Stimulated activated CD8-positive, alpha-beta memory T cell treated with anti-CD3 and anti-CD28 coated beads, Interleukin-12 subunit alpha, Interleukin-12 subunit beta, amount 100 ng/mL, for 1 hour (primary cell): ENCODE data around the gene SETMAR.
A peak's percentile ranks its signal among the peaks of the same experiment; 100 is the strongest.
"Not testable (repeated sequence)": the region's sequence is repeated elsewhere in the genome, so short reads cannot be mapped to it uniquely, and the experiment has no call there.

Source experiments
- DNase-seq: peaks from one replicate; pipeline ENCODE4 v3.0.0-alpha.2; 2020; ENCODE audit warnings: low read depth

The SETMAR gene

DNA sequence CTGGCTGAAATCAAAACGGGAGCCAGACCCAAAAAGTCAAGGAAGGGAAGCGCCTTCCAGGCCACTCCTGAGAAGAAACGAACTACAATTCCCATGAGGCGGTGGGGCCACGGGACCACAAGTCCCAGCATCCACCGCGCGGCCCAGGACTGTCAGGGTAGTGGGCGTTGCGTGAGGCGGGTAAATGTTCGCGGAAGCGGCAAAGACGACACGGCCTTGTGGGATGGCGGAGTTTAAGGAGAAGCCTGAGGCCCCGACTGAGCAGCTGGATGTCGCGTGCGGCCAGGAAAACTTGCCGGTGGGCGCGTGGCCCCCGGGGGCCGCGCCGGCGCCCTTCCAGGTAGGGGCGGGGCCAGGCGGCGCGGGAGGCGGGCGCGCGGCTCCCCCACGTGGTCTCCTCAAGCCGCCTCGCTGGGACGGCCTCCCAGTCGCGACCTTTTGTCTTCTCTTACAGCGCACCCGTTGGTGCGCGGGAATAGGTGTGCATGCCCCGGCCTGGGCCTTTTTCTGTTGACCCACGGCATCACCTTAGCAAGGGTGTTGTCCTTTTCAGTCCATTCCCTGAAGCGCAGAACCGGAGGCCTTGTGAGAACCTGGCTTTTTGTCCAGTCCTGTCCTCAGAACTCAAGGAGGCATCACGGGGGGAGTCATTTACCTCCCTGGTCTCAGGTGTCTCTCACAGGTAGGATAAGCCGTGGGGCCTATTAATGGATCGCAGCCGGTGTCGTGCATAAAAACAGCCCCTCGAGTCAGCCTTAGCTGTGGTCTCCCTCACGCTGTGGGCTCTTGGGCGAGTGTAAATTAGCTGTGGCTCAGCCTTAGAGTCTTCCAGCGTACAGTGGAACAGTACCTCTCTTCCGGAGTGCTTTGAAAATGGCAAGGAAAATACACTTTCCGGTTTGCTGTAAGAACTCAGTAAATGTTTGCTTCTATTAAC, at the start of gene SETMAR:
TSS of gene SETMAR (plus strand) at position 183 of the 937 bp plus-strand sequence. CDS start at position 185, 2 bp downstream.
- peak; percentile 67 for DNase-seq

DNA sequence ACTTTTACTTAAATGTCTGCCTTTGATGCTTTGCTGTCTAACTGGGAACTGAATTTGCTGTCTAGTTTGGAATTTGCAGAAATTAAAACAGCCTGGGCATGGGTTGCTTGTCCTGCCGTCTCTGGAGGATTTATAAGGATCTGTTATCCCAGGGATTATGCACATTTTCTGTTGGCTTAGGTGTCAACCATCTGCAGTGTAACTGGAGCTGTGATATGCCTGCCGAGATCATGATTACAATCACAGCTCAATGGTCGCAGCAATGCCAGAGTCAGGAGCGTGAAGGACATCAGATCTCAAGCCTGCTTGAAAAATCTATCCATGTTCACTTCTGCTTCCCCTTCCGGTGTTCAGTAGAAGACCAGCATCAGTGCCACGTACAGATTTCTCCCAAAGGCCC, 41.8 kb upstream of the SETMAR start:
- no peak for DNase-seq

- DNase-seq, result no peak
Measured at GRCh38 chr3:4264040-4264439, 39.1 kb upstream of the SETMAR start.

DNA sequence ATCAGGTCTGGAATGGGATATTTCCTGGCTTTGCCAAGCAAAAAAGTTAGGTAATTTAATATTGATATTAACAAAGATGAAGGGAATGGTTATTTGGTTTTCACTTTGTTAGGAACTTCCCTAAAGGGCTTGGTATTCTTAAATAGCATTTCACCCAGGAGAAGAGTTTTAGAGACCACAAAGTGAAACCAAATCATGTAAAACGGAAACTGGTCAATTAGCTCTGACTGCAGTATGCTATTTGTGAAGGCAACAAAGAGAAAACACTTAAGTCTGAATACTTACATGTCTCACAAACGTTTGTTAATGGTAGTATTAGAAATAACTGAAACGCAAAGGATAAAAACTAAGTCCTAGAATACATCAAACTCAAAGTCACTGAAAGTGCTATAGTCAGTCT, 32.4 kb upstream of the SETMAR start:
- DNase-seq, result no peak

DNA sequence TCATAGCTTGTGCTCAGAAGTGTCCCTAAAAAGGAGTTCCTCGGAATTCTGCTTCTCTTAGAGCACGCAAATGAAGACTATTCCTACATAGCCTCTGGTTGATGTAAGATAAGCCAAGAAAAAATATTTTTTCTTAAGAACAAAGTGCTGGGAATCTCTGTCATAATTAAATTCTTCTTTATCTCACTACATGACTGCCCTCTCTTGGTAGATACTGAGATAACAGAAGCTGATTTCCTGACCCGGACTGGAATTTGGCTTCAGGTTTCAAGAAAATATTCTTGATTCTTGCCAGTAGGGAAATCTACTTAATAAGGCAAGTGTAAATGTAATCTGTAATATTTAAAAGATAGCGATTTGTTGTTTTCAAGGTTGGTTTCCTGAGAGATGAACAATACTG, 31.3 kb upstream of the SETMAR start:
- DNase-seq, result no peak

DNA sequence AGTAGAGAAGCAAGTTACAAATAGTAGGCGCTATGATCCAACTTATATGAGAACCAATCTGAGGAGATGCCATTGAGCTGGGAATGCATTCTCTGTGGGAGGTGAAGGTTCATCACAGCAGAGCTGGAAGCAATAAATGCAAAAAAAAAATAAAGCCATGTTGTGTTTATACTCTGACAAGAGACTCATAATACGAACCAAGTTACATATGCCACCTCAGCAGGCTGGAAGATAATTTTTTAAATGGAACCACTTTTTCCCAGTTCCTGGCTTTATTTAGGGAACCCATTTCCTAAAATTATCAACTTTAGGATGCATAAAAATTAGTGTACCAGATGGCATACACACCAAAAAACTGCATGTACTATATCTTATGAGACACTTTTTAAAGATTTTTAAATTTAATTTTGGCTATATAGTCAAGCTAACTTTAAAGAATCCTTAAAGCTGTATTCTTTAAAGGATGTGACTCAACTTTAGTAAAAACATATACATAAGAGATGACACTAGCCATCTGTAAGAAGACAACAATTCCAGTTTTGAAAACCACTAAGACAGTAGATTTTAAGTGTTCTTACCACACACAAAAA, 23.6 kb upstream of the SETMAR start:
- DNase-seq, result no peak

- no peak for DNase-seq
Measured at GRCh38 chr3:4281991-4282390, 21.2 kb upstream of the SETMAR start.

- DNase-seq, result no peak
Measured at GRCh38 chr3:4284865-4285264, 18.3 kb upstream of the SETMAR start.

- DNase-seq, result no peak
Measured at GRCh38 chr3:4289044-4289443, 14.1 kb upstream of the SETMAR start.

- DNase-seq, result no peak
Measured at GRCh38 chr3:4290272-4290893, 12.8 kb upstream of the SETMAR start.

- DNase-seq, result no peak
Measured at GRCh38 chr3:4292301-4292700, 10.9 kb upstream of the SETMAR start.

- DNase-seq, result no peak
Measured at GRCh38 chr3:4294616-4295327, 8.4 kb upstream of the SETMAR start.

GRCh38 chr3:4296454-4296853, 6.7 kb upstream of the SETMAR start:
- not testable (repeated sequence) for DNase-seq

DNA sequence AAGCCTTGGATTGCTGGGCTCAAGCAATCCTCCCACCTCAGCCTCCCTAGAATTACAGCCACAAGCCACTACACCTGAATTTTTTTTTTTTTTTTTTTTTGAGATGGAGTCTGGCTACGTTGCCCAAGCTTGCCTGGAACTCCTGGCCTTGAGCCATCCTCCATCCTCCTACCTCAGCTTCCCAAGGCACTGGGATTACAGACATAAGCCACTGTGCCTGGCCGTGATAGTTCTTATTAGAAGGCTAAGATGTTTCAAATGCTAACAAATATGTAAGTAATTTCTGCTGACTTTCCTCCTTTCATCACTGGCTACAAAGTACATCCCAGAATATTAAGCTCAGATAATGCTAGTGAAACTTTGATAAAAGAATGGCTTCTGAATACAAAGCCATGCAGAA, 5.7 kb upstream of the SETMAR start:
- DNase-seq, result no peak

DNA sequence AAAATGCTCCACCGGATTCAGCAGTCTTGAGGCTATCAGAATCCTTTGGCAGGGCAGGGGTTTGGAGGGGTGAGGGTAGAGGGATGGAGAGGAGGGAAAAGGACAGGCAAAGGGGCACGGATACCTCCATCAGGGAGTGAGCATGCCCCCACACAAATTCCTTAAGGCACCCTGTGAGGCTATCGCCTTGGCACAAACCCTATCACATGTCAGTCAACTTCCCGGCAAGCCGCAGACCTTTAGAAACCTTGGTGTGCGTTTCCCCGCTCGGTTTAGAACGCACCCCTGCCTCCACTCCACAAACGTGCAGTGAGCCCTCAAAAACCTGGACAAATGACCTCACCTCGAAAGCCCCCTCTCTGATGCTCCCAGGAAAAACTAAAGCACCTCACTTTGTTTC, 422 bp upstream of the SETMAR start:
- no peak for DNase-seq

DNA sequence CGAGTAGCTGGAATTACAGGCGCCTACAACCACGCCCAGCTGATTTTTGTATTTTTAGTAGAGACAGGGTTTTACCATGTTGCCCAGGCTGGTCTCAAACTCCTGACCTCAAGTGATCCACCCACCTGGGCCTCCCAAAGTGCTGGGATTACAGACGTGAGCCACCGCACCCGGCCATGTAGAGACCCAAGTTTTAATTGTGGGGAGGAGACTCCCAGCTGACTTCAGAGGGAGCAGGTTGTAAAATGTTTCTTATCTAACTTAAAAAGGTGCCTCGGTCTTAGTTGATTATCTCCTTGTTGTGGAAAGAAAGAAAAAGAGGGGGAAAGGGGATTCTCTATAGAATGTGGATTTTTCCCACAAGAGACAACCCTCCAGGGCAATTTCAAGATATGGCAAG, 2.0 kb downstream of the SETMAR start:
- not testable (repeated sequence) for DNase-seq

DNA sequence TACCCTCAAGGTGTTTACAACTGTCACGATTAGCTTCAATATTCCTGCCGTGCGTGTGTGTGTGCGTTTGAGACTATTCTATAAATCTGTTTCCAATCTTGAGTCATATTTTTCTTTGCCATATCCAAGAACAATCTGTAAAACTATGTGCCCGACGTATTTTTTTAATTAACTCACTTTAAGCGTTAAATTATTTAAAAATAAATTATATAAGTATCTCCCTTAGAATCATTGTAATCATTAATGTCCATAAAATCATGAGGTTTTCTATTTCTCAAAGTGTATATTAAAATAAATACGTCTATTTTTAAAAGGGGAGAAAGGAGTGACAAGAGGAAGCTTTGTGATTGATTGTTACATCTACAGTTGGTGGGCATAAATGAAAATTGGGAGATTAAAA, 2.9 kb downstream of the SETMAR start:
- DNase-seq, result no peak

GRCh38 chr3:4306860-4307259, 3.7 kb downstream of the SETMAR start:
- DNase-seq, result no peak

- DNase-seq, result no peak
Measured at GRCh38 chr3:4309491-4310128, 6.4 kb downstream of the SETMAR start.

DNA sequence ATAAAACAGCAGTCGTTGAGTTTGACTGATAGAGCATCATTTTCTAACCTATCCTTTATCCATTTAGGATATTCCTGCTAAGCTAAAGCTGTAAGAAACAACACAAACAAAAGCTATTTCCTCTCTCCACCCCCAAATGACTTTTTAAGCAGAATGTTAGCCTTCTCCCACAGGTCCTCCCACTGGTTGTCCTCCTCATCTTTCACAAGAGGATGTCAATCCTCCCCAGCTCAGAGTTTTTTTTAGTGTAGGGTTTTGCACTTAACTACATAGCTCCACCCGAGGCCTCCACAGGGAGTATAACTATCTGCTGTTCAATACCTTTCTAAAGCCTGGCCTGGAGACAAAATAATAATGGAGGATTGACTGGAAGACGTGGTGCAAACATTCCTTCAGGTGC, 7.8 kb downstream of the SETMAR start:
- no peak for DNase-seq

DNA sequence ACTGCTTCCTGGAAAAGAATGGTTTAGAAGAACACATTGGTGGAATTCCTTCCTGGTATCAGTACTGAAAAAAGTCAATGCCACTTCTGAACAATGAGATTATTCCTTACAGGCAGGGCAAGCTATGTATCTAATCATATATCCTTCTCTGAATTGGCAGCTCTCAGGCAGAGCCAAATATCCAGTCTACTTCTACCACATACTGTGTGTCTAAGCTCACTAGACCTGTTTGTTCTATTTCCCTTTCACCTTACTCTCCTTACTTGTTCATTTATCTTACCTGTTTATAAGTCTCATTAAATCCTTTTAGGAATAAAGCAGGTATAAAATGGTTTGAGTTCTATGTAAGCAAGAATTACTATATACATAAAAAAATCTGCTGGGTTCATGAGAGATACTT, 8.3 kb downstream of the SETMAR start:
- no peak for DNase-seq
